ENCODE results near the gene FAM163A.
"Not testable (repeated sequence)": the region's sequence is repeated elsewhere in the genome, so short reads cannot be mapped to it uniquely, and the experiment has no call there.

The FAM163A gene

GRCh38 chr1:179855831-179856230 is 112.7 kb downstream of the FAM163A start:
- DNase-seq (ENCODE audit: low read depth): not testable (repeated sequence)

- DNase-seq (ENCODE audit: low read depth): no peak
Observed at GRCh38 chr1:179856296-179856695, 113.2 kb downstream of the FAM163A start.

GRCh38 chr1:179857009-179857408 is 113.9 kb downstream of the FAM163A start:
- DNase-seq (ENCODE audit: low read depth): no peak

- DNase-seq (ENCODE audit: low read depth): no peak
Observed at GRCh38 chr1:179860652-179861051, 117.6 kb downstream of the FAM163A start.

- DNase-seq (ENCODE audit: low read depth): no peak
Observed at GRCh38 chr1:179865377-179865776, 122.3 kb downstream of the FAM163A start.
